H9 (cell line): Measurements from ENCODE around the gene KAZALD1. TPM values are rescaled to one million over a fixed set of nuclear protein-coding genes. Genes with fewer than 3 reads are reported as not detected.
A peak's percentile ranks its signal among the peaks of the same experiment; 100 is the strongest.

Experiments used
- DNase-seq: peaks from one replicate; pipeline ENCODE4 v3.0.0-alpha.2; 2017
- H2AFZ ChIP-seq: one replicate; pipeline ENCODE4 v1.6.1; 2013; ENCODE audit warnings: mild to moderate bottlenecking, low read length, control low read depth, moderate library complexity
- H2AK5ac ChIP-seq: 2 replicates; pipeline ENCODE4 v1.6.1; 2013; ENCODE audit warnings: low read length, control low read depth, mixed read lengths; ENCODE audit not compliant: insufficient read length
- H2BK120ac ChIP-seq: one replicate; pipeline ENCODE4 v1.6.1; 2013; ENCODE audit warnings: low read depth, mild to moderate bottlenecking, low read length, control low read depth, inconsistent platforms; ENCODE audit not compliant: poor library complexity, severe bottlenecking
- H2BK12ac ChIP-seq: 2 replicates; pipeline ENCODE4 v1.6.1; 2013; ENCODE audit warnings: low read length, control low read depth, mixed read lengths, low read depth; ENCODE audit not compliant: insufficient read length
- H2BK15ac ChIP-seq: 2 replicates; pipeline ENCODE4 v1.6.1; 2013; ENCODE audit warnings: low read depth, low read length, control low read depth
- H2BK20ac ChIP-seq: one replicate; pipeline ENCODE4 v1.6.1; 2013; ENCODE audit warnings: low read depth, mild to moderate bottlenecking, low read length, control low read depth, inconsistent platforms; ENCODE audit not compliant: poor library complexity, severe bottlenecking
- H2BK5ac ChIP-seq: 2 replicates; pipeline ENCODE4 v1.6.1; 2013; ENCODE audit warnings: low read length, control low read depth, mixed read lengths; ENCODE audit not compliant: insufficient read length
- H3K14ac ChIP-seq: 2 replicates; pipeline ENCODE4 v1.6.1; 2013; ENCODE audit warnings: low read length, control low read depth; ENCODE audit not compliant: insufficient read depth
- H3K18ac ChIP-seq: 2 replicates; pipeline ENCODE4 v1.6.1; 2013; ENCODE audit warnings: low read depth, mild to moderate bottlenecking, mixed read lengths, low read length, control low read depth; ENCODE audit not compliant: insufficient read length
- H3K23ac ChIP-seq: 2 replicates; pipeline ENCODE4 v1.6.1; 2013; ENCODE audit warnings: low read length, control low read depth, mixed read lengths, low read depth; ENCODE audit not compliant: insufficient read length
- H3K23me2 ChIP-seq: 2 replicates; pipeline ENCODE4 v1.6.1; 2013; ENCODE audit warnings: low read depth, mild to moderate bottlenecking, mixed read lengths, low read length, control low read depth; ENCODE audit not compliant: insufficient read length, poor library complexity, severe bottlenecking
- H3K27ac ChIP-seq: 2 replicates; pipeline ENCODE4 v1.5.1; 2013; ENCODE audit warnings: low read length, control low read depth, mixed read lengths, low read depth; ENCODE audit not compliant: insufficient read length
- H3K27me3 ChIP-seq: 2 replicates; pipeline ENCODE4 v1.6.1; 2013; ENCODE audit warnings: low read length, control low read depth, inconsistent platforms; ENCODE audit not compliant: insufficient read depth
- H3K4ac ChIP-seq: 2 replicates; pipeline ENCODE4 v1.6.1; 2013; ENCODE audit warnings: low read depth, mild to moderate bottlenecking, control low read depth, inconsistent platforms, low read length, moderate library complexity
- H3K4me1 ChIP-seq: 2 replicates; pipeline ENCODE4 v1.6.1; 2013; ENCODE audit warnings: low read length, control low read depth, inconsistent platforms; ENCODE audit not compliant: insufficient read depth
- H3K4me2 ChIP-seq: 2 replicates; pipeline ENCODE4 v1.6.1; 2013; ENCODE audit warnings: low read length, control low read depth, mixed read lengths; ENCODE audit not compliant: insufficient read length, insufficient read depth
- H3K56ac ChIP-seq: 2 replicates; pipeline ENCODE4 v1.6.1; 2013; ENCODE audit warnings: low read depth, mild to moderate bottlenecking, mixed read lengths, low read length, control low read depth; ENCODE audit not compliant: insufficient read length
- H3K79me1 ChIP-seq: 2 replicates; pipeline ENCODE4 v1.6.1; 2013; ENCODE audit warnings: low read depth, mild to moderate bottlenecking, moderate library complexity, low read length, control low read depth, inconsistent platforms; ENCODE audit not compliant: insufficient read depth, poor library complexity, severe bottlenecking
- H3K79me2 ChIP-seq: 2 replicates; pipeline ENCODE4 v1.6.1; 2013; ENCODE audit warnings: low read length, control low read depth, inconsistent platforms; ENCODE audit not compliant: insufficient read depth
- H3K9ac ChIP-seq: 2 replicates; pipeline ENCODE4 v1.6.1; 2013; ENCODE audit warnings: low read length, control low read depth, mixed read lengths; ENCODE audit not compliant: insufficient read length; ENCODE audit errors: extremely low read depth
- H3K9me3 ChIP-seq: one replicate; pipeline ENCODE4 v1.6.1; 2013; ENCODE audit warnings: low read depth, low read length, inconsistent platforms; ENCODE audit not compliant: control insufficient read depth
- H3T11ph ChIP-seq: one replicate; pipeline ENCODE4 v1.6.1; 2013; ENCODE audit warnings: mild to moderate bottlenecking, low read length, control low read depth, inconsistent platforms
- H4K20me1 ChIP-seq: one replicate; pipeline ENCODE4 v1.6.1; 2013; ENCODE audit not compliant: control insufficient read depth, insufficient read length, insufficient read depth
- H4K5ac ChIP-seq: 2 replicates; pipeline ENCODE4 v1.6.1; 2013; ENCODE audit warnings: low read depth, mild to moderate bottlenecking, mixed read lengths, low read length, control low read depth; ENCODE audit not compliant: insufficient read length
- H4K8ac ChIP-seq: replicated peaks from 2 replicates; pipeline ENCODE4 v1.6.1; 2013; ENCODE audit warnings: low read length, control low read depth, mixed read lengths, low read depth; ENCODE audit not compliant: insufficient read length
- H4K91ac ChIP-seq: 2 replicates; pipeline ENCODE4 v1.6.1; 2013; ENCODE audit warnings: low read depth, mild to moderate bottlenecking, moderate library complexity, mixed read lengths, low read length, control low read depth; ENCODE audit not compliant: insufficient read length
- H3K27ac Mint-ChIP-seq, 3 experiments: 2 replicates in 2 of 3; 3 replicates in 1 of 3; pipeline ENCODE4 v1.8.0; 2020 to 2021; ENCODE audit warnings: mixed read lengths in 3 of 3, mild to moderate bottlenecking in 1 of 3, moderate library complexity in 1 of 3
- H3K27me3 Mint-ChIP-seq: 2 replicates; pipeline ENCODE4 v1.8.0; 2021; ENCODE audit warnings: low read depth, mild to moderate bottlenecking, moderate library complexity, mixed read lengths
- H3K36me3 Mint-ChIP-seq, 3 experiments: 2 replicates in 2 of 3; 3 replicates in 1 of 3; pipeline ENCODE4 v1.8.0; 2020 to 2021; ENCODE audit warnings: low read depth in 3 of 3, mixed read lengths in 3 of 3; ENCODE audit not compliant: insufficient read depth in 1 of 3
- H3K4me1 Mint-ChIP-seq, 2 experiments: 2 replicates each; pipeline ENCODE4 v1.8.0; 2020; ENCODE audit warnings: mixed read lengths in 2 of 2
- H3K4me3 Mint-ChIP-seq, 2 experiments: 2 replicates in 1 of 2; 3 replicates in 1 of 2; pipeline ENCODE4 v1.8.0; 2020 to 2021; ENCODE audit warnings: mild to moderate bottlenecking in 2 of 2, mixed read lengths in 2 of 2, moderate library complexity in 1 of 2
- H3K9me3 Mint-ChIP-seq, 2 experiments: 2 replicates in 1 of 2; 3 replicates in 1 of 2; pipeline ENCODE4 v1.8.0; 2020; ENCODE audit warnings: mild to moderate bottlenecking in 2 of 2, mixed read lengths in 2 of 2, moderate library complexity in 1 of 2
- CTCF ChIP-seq: fragments of 200-600 bp; sonication (generic); conservative IDR thresholded peaks from 3 replicates; pipeline ENCODE4 v1.8.0; 2021; ENCODE audit warnings: antibody characterized with exemption, mild to moderate bottlenecking
- WGBS: extraction: QIAGEN DNeasy Blood & Tissue Kit; methylation state at CpG from one replicate; pipeline ENCODE4 v1.1.7; 2013; ENCODE audit warnings: missing lambda C conversion rate, low lambda C conversion rate, mixed read lengths; ENCODE audit not compliant: insufficient read length; ENCODE audit errors: extremely low coverage; 5-methylcytosine and 5-hydroxymethylcytosine counted together
- total RNA-seq: library from RNA; stranded (reverse); gene quantifications from 2 replicates; pipeline ENCODE4 v1.2.1, GENCODE V29; 2021

Gene KAZALD1
- total RNA-seq, 1 experiment from 2014 or later: 2.9 TPM

- Mint-ChIP-seq H3K4me3 (peak overlapping the region; percentile 5 to 68; a peak in 3 of 5 replicates), H3K27ac (no peak overlapping the region), H3K27me3 (peaks cover 64% of the 10 kb centered on the region), H3K4me1 (peaks cover 31 to 41% of the 10 kb centered on the region in 2 experiments), H3K36me3 (no peaks in the 10 kb centered on the region; a peak in 1 of 7 replicates), H3K9me3 (no peaks in the 10 kb centered on the region; a peak in 1 of 5 replicates)
- no peak overlapping the region for H2BK20ac ChIP-seq
- WGBS: no CpG with 5 or more reads among the region's 15 CpGs
- no peak overlapping the region for H3K14ac ChIP-seq
- H2AK5ac ChIP-seq: no peak overlapping the region
- H4K91ac ChIP-seq: no peak overlapping the region
- peak; percentile 69 for DNase-seq
- H3K27me3 ChIP-seq: peaks cover 45% of the 10 kb centered on the region
- no peak overlapping the region for H3T11ph ChIP-seq
- no peak overlapping the region for H2BK120ac ChIP-seq
- H3K79me1 ChIP-seq: no peaks in the 10 kb centered on the region
- no peak overlapping the region for H2AFZ ChIP-seq
- no peak overlapping the region for H3K23ac ChIP-seq
- H3K27ac ChIP-seq: no peak overlapping the region
- H3K4ac ChIP-seq: no peak overlapping the region
- no peak overlapping the region for H3K18ac ChIP-seq
- H4K8ac ChIP-seq: no peak overlapping the region
- H4K20me1 ChIP-seq: no peaks in the 10 kb centered on the region
- no peak overlapping the region for H4K5ac ChIP-seq
- peak overlapping the region; percentile 98 for H3K4me2 ChIP-seq
- H3K9ac ChIP-seq: no peak overlapping the region
- no peaks in the 10 kb centered on the region; the same call in 1 of the 2 replicates for H3K4me1 ChIP-seq
- no peaks in the 10 kb centered on the region for H3K9me3 ChIP-seq
- no peak overlapping the region for H3K56ac ChIP-seq
- no peaks in the 10 kb centered on the region for H3K79me2 ChIP-seq
- peaks cover 42% of the 10 kb centered on the region for H3K23me2 ChIP-seq
- TF ChIP-seq CTCF: no peak
- H2BK15ac ChIP-seq: no peak overlapping the region
- no peak overlapping the region for H2BK12ac ChIP-seq
- no peak overlapping the region for H2BK5ac ChIP-seq
These were observed 2.0 kb downstream of the KAZALD1 start for GRCh38 chr10:101063548-101064414.
